ENCODE measurements around the gene GZF1. TPM values are rescaled to one million over a fixed set of nuclear protein-coding genes. Genes with fewer than 3 reads are reported as not detected.
"Not testable (repeated sequence)": the region's sequence is repeated elsewhere in the genome, so short reads cannot be mapped to it uniquely, and the experiment has no call there.

The GZF1 gene
- polyA plus RNA-seq, 1 donor = 7.5 TPM

GRCh38 chr20:23346002-23346401 lies 16.0 kb upstream of the GZF1 start:
- DNase-seq (ENCODE audit: low read depth) = no peak

- no peak for DNase-seq (ENCODE audit: low read depth)
These were observed 14.2 kb upstream of the GZF1 start for GRCh38 chr20:23347791-23348190.

GRCh38 chr20:23348510-23348909 lies 13.5 kb upstream of the GZF1 start:
- not testable (repeated sequence) for DNase-seq (ENCODE audit: low read depth)

- DNase-seq (ENCODE audit: low read depth) = peak; percentile 62
These were observed 12.4 kb upstream of the GZF1 start for GRCh38 chr20:23349338-23350195.

GRCh38 chr20:23350196-23350903 lies 11.6 kb upstream of the GZF1 start, which contains the start of gene NXT1:
NXT1 (plus strand) TSS chr20:23350791; CDS start chr20:23354042, 3,251 bp downstream.
- peak; percentile 98 for DNase-seq (ENCODE audit: low read depth)

GRCh38 chr20:23350904-23351838 lies 10.8 kb upstream of the GZF1 start:
- no peak for DNase-seq (ENCODE audit: low read depth)

- DNase-seq (ENCODE audit: low read depth) = no peak
These were observed 5.8 kb upstream of the GZF1 start for GRCh38 chr20:23356203-23356602.

GRCh38 chr20:23357767-23358562 lies 4.0 kb upstream of the GZF1 start:
- peak; percentile 96 for DNase-seq (ENCODE audit: low read depth)

- no peak for DNase-seq (ENCODE audit: low read depth)
These were observed 3.4 kb upstream of the GZF1 start for GRCh38 chr20:23358563-23358906.

GRCh38 chr20:23358923-23359593 lies 2.9 kb upstream of the GZF1 start:
- DNase-seq (ENCODE audit: low read depth) = no peak

GRCh38 chr20:23360531-23360930 lies 1.5 kb upstream of the GZF1 start:
- DNase-seq (ENCODE audit: low read depth) = no peak

GRCh38 chr20:23361119-23361475 lies 885 bp upstream of the GZF1 start:
- no peak for DNase-seq (ENCODE audit: low read depth)

GRCh38 chr20:23362392-23363256 lies 642 bp downstream of the GZF1 start:
- DNase-seq (ENCODE audit: low read depth) = no peak

GRCh38 chr20:23363257-23363649 lies 1.3 kb downstream of the GZF1 start:
- no peak for DNase-seq (ENCODE audit: low read depth)

GRCh38 chr20:23365390-23366165 lies 3.6 kb downstream of the GZF1 start:
- no peak for DNase-seq (ENCODE audit: low read depth)

GRCh38 chr20:23366384-23366783 lies 4.4 kb downstream of the GZF1 start:
- DNase-seq (ENCODE audit: low read depth) = no peak

GRCh38 chr20:23367770-23368169 lies 5.8 kb downstream of the GZF1 start:
- DNase-seq (ENCODE audit: low read depth) = no peak

- DNase-seq (ENCODE audit: low read depth) = no peak
These were observed 6.5 kb downstream of the GZF1 start for GRCh38 chr20:23368316-23369071.
